Stromal cell of bone marrow (primary cell): ENCODE measurements around the gene F8A3.
"Not testable (repeated sequence)": the region's sequence is repeated elsewhere in the genome, so short reads cannot be mapped to it uniquely, and the experiment has no call there.

Experiments
- DNase-seq: peaks from one replicate; pipeline ENCODE4 v3.0.0-alpha.2; 2012; ENCODE audit warnings: low read depth

Gene F8A3

GRCh38 chrX:155458471-155458870, at the start of gene F8A3:
Gene F8A3 (minus strand): TSS chrX:155458620. CDS start chrX:155458600, 20 bp downstream.
- DNase-seq, result not testable (repeated sequence)

DNA sequence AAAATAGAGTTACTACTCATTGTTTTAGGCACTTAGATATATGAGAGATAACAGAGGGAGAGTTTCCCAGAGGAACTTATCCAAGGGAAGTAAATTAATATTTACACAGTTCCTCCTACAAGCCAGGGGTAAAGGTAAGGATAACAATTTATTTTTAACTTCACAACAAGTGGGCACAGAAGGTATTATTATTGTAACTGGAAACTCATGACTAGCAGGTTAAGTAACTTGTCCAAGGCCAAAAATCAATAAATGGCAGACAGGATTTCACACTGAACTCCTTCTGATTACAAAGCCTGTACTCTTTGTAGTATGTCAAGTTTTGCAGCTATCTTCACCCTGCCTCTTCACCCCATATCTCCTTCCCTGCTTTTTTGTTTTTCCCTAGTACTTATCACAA, 46.9 kb upstream of the F8A3 start:
- no peak for DNase-seq

DNA sequence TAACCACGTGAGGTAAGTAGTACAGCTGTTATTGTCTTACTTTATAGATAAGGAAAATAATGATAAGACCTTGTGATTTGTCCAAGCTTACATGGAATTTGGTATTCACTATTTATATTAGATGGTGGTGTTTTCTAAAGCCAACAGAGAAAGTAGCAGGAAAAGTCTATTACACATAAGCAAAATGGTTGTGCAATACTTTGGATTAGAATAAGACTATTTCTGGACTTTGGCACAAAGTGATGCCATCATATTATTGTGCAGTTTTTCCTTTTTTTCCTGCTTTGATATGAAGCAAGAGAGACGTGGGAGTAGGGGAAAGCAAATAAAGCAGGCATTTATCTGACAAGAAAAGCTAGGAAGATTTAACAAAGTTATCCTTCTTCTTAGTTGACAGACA, 36.7 kb upstream of the F8A3 start:
- DNase-seq, result not testable (repeated sequence)

GRCh38 chrX:155491421-155491820, 33.0 kb upstream of the F8A3 start:
- DNase-seq, result not testable (repeated sequence)

GRCh38 chrX:155477136-155477535, 18.7 kb upstream of the F8A3 start:
- DNase-seq, result not testable (repeated sequence)

- DNase-seq, result not testable (repeated sequence)
Measured at GRCh38 chrX:155466269-155466938, 8.0 kb upstream of the F8A3 start.

DNA sequence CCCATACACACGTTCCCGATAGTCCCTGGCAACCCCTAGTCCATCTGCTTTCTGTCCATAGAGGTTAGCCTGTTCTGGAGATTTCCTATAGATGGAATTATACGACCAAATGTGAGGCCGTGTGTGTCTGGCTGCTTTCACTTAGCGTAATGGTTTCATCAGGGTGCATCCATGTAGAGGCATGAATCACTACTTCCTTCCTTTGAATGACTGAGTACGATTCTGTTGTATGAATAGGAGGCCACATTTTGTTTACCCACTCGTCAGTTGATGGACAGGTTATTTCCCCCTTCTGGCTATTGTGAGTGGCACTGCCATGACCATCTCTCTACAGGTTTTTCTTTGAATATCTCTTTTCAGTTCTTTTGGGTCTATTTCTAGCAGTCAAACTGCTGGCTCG, 2.1 kb upstream of the F8A3 start:
- not testable (repeated sequence) for DNase-seq

GRCh38 chrX:155457761-155458447, 516 bp downstream of the F8A3 start:
- not testable (repeated sequence) for DNase-seq

DNA sequence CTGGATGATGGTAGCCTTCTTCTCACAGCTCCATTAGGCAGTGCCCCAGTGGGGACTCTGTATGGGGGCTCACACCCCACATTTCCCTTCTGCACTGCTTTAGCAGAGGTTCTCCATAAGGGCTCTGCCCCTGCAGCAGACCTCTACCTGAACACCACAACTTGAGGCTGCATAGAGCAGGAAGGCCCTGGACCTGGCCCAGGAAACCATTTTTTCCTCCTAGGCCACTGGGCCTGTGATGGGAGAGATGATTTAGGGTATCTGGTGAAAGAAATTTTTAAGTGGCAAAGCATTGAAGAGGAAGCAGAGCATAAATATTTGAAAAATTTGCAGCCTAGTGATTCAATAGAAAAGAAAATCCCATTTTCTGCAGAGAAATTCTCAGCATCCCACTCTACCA, 17.3 kb downstream of the F8A3 start:
- no peak for DNase-seq

DNA sequence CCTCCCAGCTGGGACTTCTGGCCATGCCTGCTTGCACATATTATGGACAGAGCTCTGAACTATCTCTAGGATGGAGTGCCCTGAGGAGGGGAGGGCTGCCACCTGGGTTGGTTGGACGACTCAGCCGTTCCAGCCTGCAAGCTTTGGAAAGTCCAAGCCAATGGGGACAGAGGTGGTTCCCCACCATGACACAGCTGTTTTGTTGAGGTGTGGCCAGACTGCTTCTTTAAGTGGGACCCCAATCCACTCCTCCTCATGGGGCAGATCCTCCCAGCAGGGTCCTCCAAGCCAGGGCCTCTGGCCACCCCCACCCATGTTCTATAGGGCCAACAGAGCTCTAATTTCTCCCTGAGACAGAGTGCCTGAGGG, 22.7 kb downstream of the F8A3 start:
- DNase-seq, result no peak

DNA sequence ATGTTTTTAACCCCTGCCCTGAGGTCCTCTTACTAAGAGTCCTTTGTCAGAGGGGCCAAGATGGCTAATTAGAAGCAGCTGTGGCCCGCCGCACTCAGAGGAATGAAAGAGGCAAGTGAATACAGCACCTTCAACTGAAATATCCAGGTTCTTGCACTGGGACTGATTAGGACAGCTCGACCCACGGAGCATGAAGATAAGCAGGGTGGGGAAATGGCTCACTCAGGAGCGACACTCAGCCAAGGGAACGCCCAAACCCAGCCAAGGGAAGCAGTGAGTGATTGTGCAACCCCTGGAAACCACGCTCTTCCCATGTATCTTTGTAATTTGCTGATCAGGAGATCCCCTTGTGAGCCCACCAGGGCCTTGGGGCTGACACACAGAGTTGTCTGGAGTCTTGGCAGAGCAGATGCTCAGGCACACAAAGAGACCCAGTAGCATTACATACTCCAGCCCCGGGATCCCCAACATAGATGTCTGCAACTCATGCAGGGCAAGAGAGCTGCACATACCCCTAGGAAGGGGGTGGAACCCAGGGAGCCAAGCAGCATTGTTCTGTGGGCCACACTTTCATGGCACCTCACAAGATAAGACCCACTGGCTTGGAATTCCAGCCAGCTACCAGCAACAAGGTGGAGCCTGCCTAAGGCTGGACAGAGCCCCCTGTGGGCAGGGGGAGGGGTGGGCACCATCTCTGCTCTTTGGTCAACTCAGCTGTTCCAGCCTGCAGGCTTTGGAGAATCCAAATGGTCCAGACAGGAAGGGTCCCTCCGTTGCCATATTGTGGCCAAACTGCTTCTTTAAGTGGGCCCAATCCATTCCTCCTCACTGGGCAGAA, 23.3 kb downstream of the F8A3 start:
- peak; percentile 1 for DNase-seq

DNA sequence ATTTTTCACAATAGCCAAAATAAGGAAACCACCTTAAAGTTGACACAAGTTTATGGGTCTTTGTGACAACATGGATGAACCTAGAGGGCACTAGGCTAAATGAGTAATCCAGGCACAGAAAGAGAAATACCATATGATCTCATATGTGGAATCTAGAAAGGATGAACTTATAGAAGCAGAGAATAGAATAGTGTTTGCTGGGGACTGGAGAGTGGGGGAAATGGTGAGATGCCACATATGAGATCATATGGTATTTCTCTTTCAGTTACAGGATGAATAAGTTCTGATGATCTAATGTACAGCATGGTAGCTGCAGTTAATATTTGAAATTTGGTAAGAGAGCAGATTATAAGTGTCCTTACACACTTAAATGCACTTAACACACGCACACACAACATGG, 40.7 kb downstream of the F8A3 start:
- no peak for DNase-seq
